Activated CD4-positive, alpha-beta T cell treated with anti-CD3 and anti-CD28 coated beads, Interleukin-2, amount 10 ng/mL, durations not matched to agents 24 days and 14 days (primary cell): ENCODE results near the gene RANBP10. TPM values are rescaled to one million over a fixed set of nuclear protein-coding genes. Genes with fewer than 3 reads are reported as not detected.
"Not testable (repeated sequence)": the region's sequence is repeated elsewhere in the genome, so short reads cannot be mapped to it uniquely, and the experiment has no call there.

Experiments used
- DNase-seq: peaks from one replicate; pipeline ENCODE4 v3.0.0; 2022
- H3K27ac Mint-ChIP-seq: one replicate; pipeline ENCODE4 v1.8.0; 2022; ENCODE audit warnings: mild to moderate bottlenecking, mixed read lengths
- H3K27me3 Mint-ChIP-seq: one replicate; pipeline ENCODE4 v1.8.0; 2022; ENCODE audit warnings: mixed read lengths
- H3K36me3 Mint-ChIP-seq: one replicate; pipeline ENCODE4 v1.8.0; 2022; ENCODE audit warnings: low read depth, mild to moderate bottlenecking, mixed read lengths
- H3K4me1 Mint-ChIP-seq: one replicate; pipeline ENCODE4 v1.8.0; 2021; ENCODE audit warnings: mixed read lengths
- H3K4me3 Mint-ChIP-seq: one replicate; pipeline ENCODE4 v1.8.0; 2022; ENCODE audit warnings: mild to moderate bottlenecking, moderate library complexity, mixed read lengths
- H3K9me3 Mint-ChIP-seq: one replicate; pipeline ENCODE4 v1.8.0; 2021; ENCODE audit warnings: mixed read lengths
- intact Hi-C: fragments of 100-400 bp; cut with micrococcal nuclease; formaldehyde crosslinking; loops from one replicate; pipeline ENCODE4 v1.15.1; 2023
- total RNA-seq: library from RNA; stranded (reverse); gene quantifications from 2 replicates; pipeline ENCODE4 v1.2.3, GENCODE V29; 2022

Gene RANBP10
- total RNA-seq, 1 donor from 2014 or later = 18.6 TPM

GRCh38 chr16:67841816-67842508, 35.6 kb upstream of the RANBP10 start, which contains the start of gene THAP11:
THAP11 (plus strand) TSS chr16:67842320; CDS start chr16:67842555, 235 bp downstream.
- H3K4me3 Mint-ChIP-seq = peak within 1 kb of the TSS; percentile 93
- peak within 1 kb of the TSS; percentile 94 for H3K27ac Mint-ChIP-seq
- peak; percentile 99 for DNase-seq
- H3K9me3 Mint-ChIP-seq = no peaks in the 10 kb centered on the region
- H3K36me3 Mint-ChIP-seq = peaks cover 9% of the 10 kb centered on the region
- H3K27me3 Mint-ChIP-seq = no peaks in the 10 kb centered on the region
- intact Hi-C loops = loop anchor here (1.0 to 10.0 kb wide), 4 partner anchors 9 to 597 kb away; partner anchors contain the start of genes CTCF, FHOD1, RANBP10 and SLC9A5
- H3K4me1 Mint-ChIP-seq = peaks cover 26% of the 10 kb centered on the region

DNA sequence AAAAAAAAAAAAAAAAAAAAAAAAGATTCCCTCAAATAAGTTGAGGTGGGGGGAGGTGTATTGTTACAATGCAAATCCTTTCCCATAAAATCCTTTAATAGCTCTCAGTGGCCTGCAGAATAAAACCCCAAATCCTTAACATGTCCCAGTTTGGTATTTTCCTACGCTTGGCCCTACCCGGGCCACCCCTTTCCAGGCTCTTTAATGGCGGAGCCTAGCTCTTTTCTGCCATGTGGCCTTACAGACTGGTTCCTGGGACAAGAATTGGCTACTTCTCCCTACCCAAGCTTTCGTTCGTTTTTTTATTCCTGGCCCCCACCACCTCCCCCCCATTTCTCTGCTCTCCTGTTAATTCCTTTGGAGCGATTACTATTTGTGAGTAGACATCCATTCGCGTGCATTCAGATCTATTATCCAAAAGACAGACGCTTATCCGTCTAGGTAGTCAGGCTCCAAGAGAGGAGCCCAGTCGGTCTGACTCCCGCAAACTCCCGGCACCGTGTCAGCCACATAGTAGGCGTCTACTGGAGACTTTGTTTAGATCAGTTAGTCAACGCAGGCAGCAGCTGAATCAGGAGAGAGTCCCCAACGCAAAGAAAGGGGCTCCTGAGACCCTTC, 34.9 kb upstream of the RANBP10 start:
- intact Hi-C loops = loop anchor here (1.0 to 10.0 kb wide), 2 partner anchors 8 to 597 kb away; partner anchors contain the start of genes FHOD1 and SLC9A5
- H3K27me3 Mint-ChIP-seq = no peaks in the 10 kb centered on the region
- H3K36me3 Mint-ChIP-seq = peaks cover 9% of the 10 kb centered on the region
- H3K4me1 Mint-ChIP-seq = peaks cover 26% of the 10 kb centered on the region
- H3K9me3 Mint-ChIP-seq = no peaks in the 10 kb centered on the region
- H3K4me3 Mint-ChIP-seq = peak overlapping the region; percentile 93
- no peak for DNase-seq
- H3K27ac Mint-ChIP-seq = peak overlapping the region; percentile 94

GRCh38 chr16:67837811-67838210, 31.5 kb upstream of the RANBP10 start:
- no peak overlapping the region for H3K4me3 Mint-ChIP-seq
- H3K36me3 Mint-ChIP-seq = no peaks in the 10 kb centered on the region
- no peaks in the 10 kb centered on the region for H3K27me3 Mint-ChIP-seq
- peaks cover 8% of the 10 kb centered on the region for H3K4me1 Mint-ChIP-seq
- H3K27ac Mint-ChIP-seq = no peak overlapping the region
- H3K9me3 Mint-ChIP-seq = no peaks in the 10 kb centered on the region
- intact Hi-C loops = no loop called here
- no peak for DNase-seq

DNA sequence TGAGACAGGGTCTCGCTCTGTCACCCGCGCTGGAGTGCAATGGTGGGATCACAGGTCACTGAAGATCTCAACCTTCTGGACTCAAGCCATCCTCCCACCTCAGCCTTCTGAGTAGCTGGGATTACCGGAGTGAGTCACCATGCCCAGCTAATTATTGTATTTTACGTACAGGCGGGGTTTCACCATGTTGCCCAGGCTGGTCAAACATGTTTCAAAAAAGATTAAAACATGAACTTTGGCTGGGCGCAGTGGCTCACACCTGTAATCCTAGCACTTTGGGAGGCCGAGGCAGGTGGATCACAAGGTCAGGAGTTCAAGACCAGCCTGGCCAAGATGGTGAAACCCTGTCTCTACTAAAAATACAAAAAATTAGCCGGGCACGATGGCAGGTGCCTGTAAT, 30.8 kb upstream of the RANBP10 start:
- H3K36me3 Mint-ChIP-seq, intact Hi-C loops: not testable (repeated sequence)

DNA sequence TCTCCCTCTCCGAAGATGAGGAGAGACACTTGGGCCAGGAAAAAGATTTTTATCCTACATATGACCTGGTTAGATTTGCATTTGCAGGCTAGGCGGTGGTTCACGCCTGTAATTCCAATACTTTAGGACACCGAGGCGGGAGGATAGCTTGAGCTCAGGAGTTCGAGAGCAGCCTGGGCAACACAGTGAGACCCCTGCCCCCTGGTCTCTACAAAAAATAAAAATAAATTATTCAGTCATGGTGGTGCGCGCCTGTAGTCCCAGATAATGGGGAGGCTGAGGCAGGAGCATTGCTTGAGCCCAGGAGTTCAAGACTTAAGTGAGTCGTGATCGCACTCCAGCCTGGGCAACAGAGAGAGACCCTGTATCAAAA, 27.9 kb upstream of the RANBP10 start:
- Mint-ChIP-seq H3K4me1 (peaks cover 8% of the 10 kb centered on the region), H3K27me3 (no peaks in the 10 kb centered on the region), H3K4me3 (peak overlapping the region; percentile 98), H3K27ac (no peak overlapping the region), H3K36me3 (peaks cover 6% of the 10 kb centered on the region), H3K9me3 (no peaks in the 10 kb centered on the region)
- DNase-seq = no peak
- intact Hi-C loops = no loop called here

More for the DNA sequence above, 30.8 kb upstream of the RANBP10 start:
- peaks cover 13% of the 10 kb centered on the region for H3K4me1 Mint-ChIP-seq
- not testable (repeated sequence) for H3K27me3 Mint-ChIP-seq, H3K9me3 Mint-ChIP-seq, DNase-seq, H3K27ac Mint-ChIP-seq, H3K4me3 Mint-ChIP-seq

- peak; percentile 99 for DNase-seq
- H3K4me3 Mint-ChIP-seq = peak overlapping the region; percentile 98
- H3K4me1 Mint-ChIP-seq = peaks cover 8% of the 10 kb centered on the region
- peak overlapping the region; percentile 93 for H3K27ac Mint-ChIP-seq
- H3K27me3 Mint-ChIP-seq = no peaks in the 10 kb centered on the region
- intact Hi-C loops = loop anchor here (1.0 kb wide), 4 partner anchors 8 to 27 kb away; partner anchors contain the start of genes NUTF2, RANBP10 and TSNAXIP1
- no peaks in the 10 kb centered on the region for H3K9me3 Mint-ChIP-seq
- H3K36me3 Mint-ChIP-seq = peaks cover 8% of the 10 kb centered on the region
These were observed 27.3 kb upstream of the RANBP10 start for GRCh38 chr16:67833415-67834241.

- Mint-ChIP-seq H3K27ac (peak overlapping the region; percentile 93), H3K9me3 (no peaks in the 10 kb centered on the region), H3K27me3 (no peaks in the 10 kb centered on the region), H3K36me3 (peaks cover 8% of the 10 kb centered on the region), H3K4me3 (peak overlapping the region; percentile 98), H3K4me1 (peaks cover 8% of the 10 kb centered on the region)
- DNase-seq = peak; percentile 66
- intact Hi-C loops = loop anchor here (1.0 kb wide), 4 partner anchors 8 to 27 kb away; partner anchors contain the start of genes NUTF2, RANBP10 and TSNAXIP1
These were observed 26.7 kb upstream of the RANBP10 start for GRCh38 chr16:67833030-67833414.

DNA sequence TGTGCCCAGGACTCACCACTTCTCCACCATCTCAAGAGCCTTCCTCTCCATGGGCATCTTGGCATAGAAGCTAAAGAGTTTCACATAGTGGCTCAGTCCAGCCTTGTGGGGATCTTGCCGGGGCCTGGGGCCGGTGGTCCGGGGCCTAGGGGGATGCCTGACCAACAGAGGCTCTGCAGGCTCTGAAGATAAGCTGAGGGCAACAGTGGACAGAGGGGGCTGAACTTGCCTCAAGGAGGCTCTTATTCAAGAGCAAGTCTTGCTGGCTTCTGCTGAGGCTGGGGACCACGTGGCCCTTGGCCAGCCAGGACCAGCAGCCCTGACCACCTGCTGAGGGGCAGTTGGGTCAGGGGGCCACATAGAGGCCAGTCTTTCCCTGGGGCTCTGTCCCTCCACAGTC, 22.3 kb upstream of the RANBP10 start:
- H3K4me3 Mint-ChIP-seq = no peak overlapping the region
- no peak overlapping the region for H3K27ac Mint-ChIP-seq
- H3K9me3 Mint-ChIP-seq = no peaks in the 10 kb centered on the region
- intact Hi-C loops = no loop called here
- H3K27me3 Mint-ChIP-seq = no peaks in the 10 kb centered on the region
- peaks cover 13% of the 10 kb centered on the region for H3K36me3 Mint-ChIP-seq
- DNase-seq = peak; percentile 54
- H3K4me1 Mint-ChIP-seq = peaks cover 8% of the 10 kb centered on the region

DNA sequence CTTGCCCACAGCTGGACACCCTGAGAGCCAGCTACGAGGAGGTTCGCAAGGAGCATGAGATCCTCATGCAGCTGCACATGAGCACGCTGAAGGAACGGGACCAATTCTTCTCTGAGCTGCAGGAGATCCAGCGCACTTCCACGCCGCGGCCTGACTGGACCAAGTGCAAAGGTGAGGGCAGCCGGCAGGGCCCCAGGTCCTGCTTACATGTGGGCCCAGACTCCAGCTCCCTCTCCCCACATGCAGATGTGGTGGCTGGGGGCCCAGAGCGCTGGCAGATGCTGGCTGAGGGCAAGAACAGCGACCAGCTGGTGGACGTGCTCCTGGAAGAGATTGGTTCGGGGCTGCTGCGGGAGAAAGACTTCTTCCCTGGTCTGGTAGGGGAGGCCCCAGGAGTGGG, 19.5 kb upstream of the RANBP10 start:
- Mint-ChIP-seq H3K4me3 (no peak overlapping the region), H3K9me3 (no peaks in the 10 kb centered on the region), H3K27ac (no peak overlapping the region), H3K27me3 (no peaks in the 10 kb centered on the region), H3K36me3 (peaks cover 12% of the 10 kb centered on the region), H3K4me1 (no peaks in the 10 kb centered on the region)
- DNase-seq = no peak
- intact Hi-C loops = no loop called here

GRCh38 chr16:67825119-67825518, 18.8 kb upstream of the RANBP10 start:
- Mint-ChIP-seq H3K27ac (no peak overlapping the region), H3K4me3 (no peak overlapping the region), H3K4me1 (no peaks in the 10 kb centered on the region), H3K27me3 (no peaks in the 10 kb centered on the region), H3K36me3 (peaks cover 9% of the 10 kb centered on the region), H3K9me3 (no peaks in the 10 kb centered on the region)
- no peak for DNase-seq
- intact Hi-C loops = no loop called here

- Mint-ChIP-seq H3K27ac (no peak overlapping the region), H3K9me3 (no peaks in the 10 kb centered on the region), H3K4me1 (no peaks in the 10 kb centered on the region), H3K27me3 (no peaks in the 10 kb centered on the region), H3K4me3 (no peak overlapping the region), H3K36me3 (peaks cover 5% of the 10 kb centered on the region)
- intact Hi-C loops = no loop called here
- no peak for DNase-seq
These were observed 16.2 kb upstream of the RANBP10 start for GRCh38 chr16:67822511-67822910.

- Mint-ChIP-seq H3K9me3 (no peaks in the 10 kb centered on the region), H3K27me3 (no peaks in the 10 kb centered on the region), H3K4me3 (no peak overlapping the region), H3K4me1 (peaks cover 5% of the 10 kb centered on the region), H3K36me3 (no peaks in the 10 kb centered on the region), H3K27ac (no peak overlapping the region)
- intact Hi-C loops = no loop called here
- no peak for DNase-seq
These were observed 14.4 kb upstream of the RANBP10 start for GRCh38 chr16:67820608-67821259.

DNA sequence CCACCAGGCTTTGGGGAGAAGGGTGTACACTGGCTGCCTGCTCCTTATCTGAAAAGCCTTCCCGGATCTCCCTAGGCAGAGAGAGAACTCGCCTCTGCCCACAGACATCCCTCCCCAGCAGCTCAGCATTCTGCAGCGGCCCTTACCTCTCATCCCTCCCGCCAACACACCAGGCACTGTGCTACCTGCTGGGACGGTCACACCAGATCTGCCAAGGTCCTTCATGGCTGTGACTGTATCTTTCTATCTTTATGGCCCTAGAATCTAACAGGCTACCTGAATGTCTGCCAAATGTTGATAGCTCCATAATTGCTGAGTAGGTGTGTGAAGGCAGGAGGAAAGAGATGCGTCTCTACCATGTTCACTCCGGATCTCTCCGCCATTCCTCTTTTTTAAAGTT, 8.2 kb upstream of the RANBP10 start:
- Mint-ChIP-seq H3K36me3 (no peaks in the 10 kb centered on the region), H3K9me3 (no peaks in the 10 kb centered on the region), H3K27ac (no peak overlapping the region), H3K27me3 (peaks cover 2% of the 10 kb centered on the region), H3K4me1 (peaks cover 5% of the 10 kb centered on the region), H3K4me3 (no peak overlapping the region)
- DNase-seq = no peak
- intact Hi-C loops = no loop called here
